ENCODE results near the gene TUBA8. TPM values are rescaled to one million over a fixed set of nuclear protein-coding genes. Genes with fewer than 3 reads are reported as not detected.
A peak's percentile ranks its signal among the peaks of the same experiment; 100 is the strongest.
"Not testable (repeated sequence)": the region's sequence is repeated elsewhere in the genome, so short reads cannot be mapped to it uniquely, and the experiment has no call there.

TUBA8 gene
- total RNA-seq, 4 donors from 2014 or later: 4.3 to 6.6 TPM; not detected in 2

GRCh38 chr22:18070041-18070440 is 40.6 kb upstream of the TUBA8 start:
- TF ChIP-seq POLR2A (IDR thresholded peaks at IDR 0.05) (no peak), CTCF (IDR thresholded peaks at IDR 0.05) (no peak)
- H3K36me3 ChIP-seq: no peaks in the 10 kb centered on the region
- H3K9me3 ChIP-seq: no peaks in the 10 kb centered on the region
- no peaks in the 10 kb centered on the region for H3K27me3 ChIP-seq
- H3K4me3 ChIP-seq: no peak overlapping the region
- no peak for DNase-seq
- H3K4me1 ChIP-seq: peaks cover 2 to 23% (median 13%) of the 10 kb centered on the region in 4 donors
- H3K27ac ChIP-seq: peak overlapping the region in 2 of 4 donors; percentile 58 to 74

GRCh38 chr22:18070556-18071306 is 39.9 kb upstream of the TUBA8 start:
- peak overlapping the region in 3 of 4 donors; percentile 22 to 74 (median 70) for H3K27ac ChIP-seq
- H3K36me3 ChIP-seq: no peaks in the 10 kb centered on the region
- H3K27me3 ChIP-seq: no peaks in the 10 kb centered on the region
- H3K4me1 ChIP-seq: peaks cover 1 to 23% (median 9%) of the 10 kb centered on the region in 4 donors
- TF ChIP-seq CTCF (IDR thresholded peaks at IDR 0.05) (peak in 3 of 6 experiments; percentile 27 to 35 (median 30)), POLR2A (IDR thresholded peaks at IDR 0.05) (no peak)
- H3K9me3 ChIP-seq: no peaks in the 10 kb centered on the region
- DNase-seq: no peak
- no peak overlapping the region for H3K4me3 ChIP-seq

- H3K4me3 ChIP-seq, H3K9me3 ChIP-seq, H3K36me3 ChIP-seq, H3K27me3 ChIP-seq: not testable (repeated sequence)
- DNase-seq: peak in 1 of 3 donors; percentile 50
- Histone ChIP-seq H3K27ac (peak overlapping the region in 3 of 4 donors; percentile 22 to 70 (median 44)), H3K4me1 (peaks cover 0 to 27% (median 8%) of the 10 kb centered on the region in 4 donors)
Measured at GRCh38 chr22:18071307-18071967, 39.2 kb upstream of the TUBA8 start.

GRCh38 chr22:18071968-18072310 is 38.7 kb upstream of the TUBA8 start:
- no peak for TF ChIP-seq POLR2A (IDR thresholded peaks at IDR 0.05)
- H3K36me3 ChIP-seq: no peaks in the 10 kb centered on the region
- DNase-seq: no peak
- no peaks in the 10 kb centered on the region for H3K27me3 ChIP-seq
- H3K4me1 ChIP-seq: peaks cover 0 to 29% (median 10%) of the 10 kb centered on the region in 4 donors
- peak overlapping the region in 1 of 4 donors; percentile 21 for H3K27ac ChIP-seq
- no peaks in the 10 kb centered on the region for H3K9me3 ChIP-seq
- no peak overlapping the region for H3K4me3 ChIP-seq

GRCh38 chr22:18073467-18073866 is 37.1 kb upstream of the TUBA8 start:
- peaks cover 2 to 28% (median 12%) of the 10 kb centered on the region in 4 donors for H3K4me1 ChIP-seq
- H3K9me3 ChIP-seq: no peaks in the 10 kb centered on the region
- H3K27ac ChIP-seq: no peak overlapping the region
- DNase-seq: peak in 1 of 3 donors; percentile 65
- no peaks in the 10 kb centered on the region for H3K36me3 ChIP-seq
- peak in 1 of 2 donors; percentile 11 for TF ChIP-seq POLR2A (IDR thresholded peaks at IDR 0.05)
- no peak for TF ChIP-seq CTCF (IDR thresholded peaks at IDR 0.05)
- no peak overlapping the region for H3K4me3 ChIP-seq
- H3K27me3 ChIP-seq: no peaks in the 10 kb centered on the region

- not testable (repeated sequence) for H3K27ac ChIP-seq, H3K36me3 ChIP-seq, H3K9me3 ChIP-seq, DNase-seq, H3K4me3 ChIP-seq, H3K27me3 ChIP-seq
- peaks cover 2 to 33% (median 14%) of the 10 kb centered on the region in 4 donors for H3K4me1 ChIP-seq
Measured at GRCh38 chr22:18073927-18074326, 36.7 kb upstream of the TUBA8 start.

- Histone ChIP-seq H3K4me1 (peaks cover 2 to 33% (median 17%) of the 10 kb centered on the region in 4 donors), H3K4me3 (no peak overlapping the region), H3K27me3 (no peaks in the 10 kb centered on the region), H3K27ac (peak overlapping the region in 3 of 4 donors; percentile 8 to 94 (median 14)), H3K36me3 (peaks cover 0 to 6% (median 0%) of the 10 kb centered on the region in 3 donors), H3K9me3 (no peaks in the 10 kb centered on the region)
- no peak for DNase-seq
- TF ChIP-seq POLR2A (IDR thresholded peaks at IDR 0.05): no peak
- no peak for TF ChIP-seq CTCF (IDR thresholded peaks at IDR 0.05)
Measured at GRCh38 chr22:18075101-18075719, 35.4 kb upstream of the TUBA8 start.
